ENCODE results near the gene IFNA7.
"Not testable (repeated sequence)": the region's sequence is repeated elsewhere in the genome, so short reads cannot be mapped to it uniquely, and the experiment has no call there.

Gene IFNA7

GRCh38 chr9:21213411-21214326, 11.7 kb upstream of the IFNA7 start:
- not testable (repeated sequence) for H3K4me3 ChIP-seq (replicated peaks; ENCODE audit: low read depth, low read length); DNase-seq (ENCODE audit: extremely low read depth, insufficient read length)
- TF ChIP-seq CTCF (IDR thresholded peaks at IDR 0.05; ENCODE audit: insufficient read depth, low read length, poor library complexity, severe bottlenecking): peak; percentile 63

GRCh38 chr9:21212160-21212559, 10.2 kb upstream of the IFNA7 start:
- H3K4me3 ChIP-seq (replicated peaks; ENCODE audit: low read depth, low read length); H3K27me3 ChIP-seq (replicated peaks; ENCODE audit: control insufficient read depth, insufficient read depth, low read length); DNase-seq (ENCODE audit: extremely low read depth, insufficient read length); H3K36me3 ChIP-seq (ENCODE audit: control insufficient read depth, insufficient read depth, low read length): not testable (repeated sequence)

More at GRCh38 chr9:21213411-21214326, 11.7 kb upstream of the IFNA7 start:
- H3K36me3 ChIP-seq (ENCODE audit: control insufficient read depth, insufficient read depth, low read length); H3K27me3 ChIP-seq (replicated peaks; ENCODE audit: control insufficient read depth, insufficient read depth, low read length): not testable (repeated sequence)

- not testable (repeated sequence) for H3K27me3 ChIP-seq (replicated peaks; ENCODE audit: control insufficient read depth, insufficient read depth, low read length); DNase-seq (ENCODE audit: extremely low read depth, insufficient read length); H3K4me3 ChIP-seq (replicated peaks; ENCODE audit: low read depth, low read length); H3K36me3 ChIP-seq (ENCODE audit: control insufficient read depth, insufficient read depth, low read length)
Measured at GRCh38 chr9:21210782-21211181, 8.8 kb upstream of the IFNA7 start.

GRCh38 chr9:21210311-21210710, 8.3 kb upstream of the IFNA7 start:
- no peak for DNase-seq (ENCODE audit: extremely low read depth, insufficient read length)
- H3K4me3 ChIP-seq (replicated peaks; ENCODE audit: low read depth, low read length): no peak overlapping the region
- no peaks in the 10 kb centered on the region; the same call in 1 of the 2 replicates for H3K27me3 ChIP-seq (replicated peaks; ENCODE audit: control insufficient read depth, insufficient read depth, low read length)
- no peak for TF ChIP-seq CTCF (IDR thresholded peaks at IDR 0.05; ENCODE audit: insufficient read depth, low read length, poor library complexity, severe bottlenecking)
- H3K36me3 ChIP-seq (ENCODE audit: control insufficient read depth, insufficient read depth, low read length): no peaks in the 10 kb centered on the region

- not testable (repeated sequence) for DNase-seq (ENCODE audit: extremely low read depth, insufficient read length); H3K4me3 ChIP-seq (replicated peaks; ENCODE audit: low read depth, low read length); H3K27me3 ChIP-seq (replicated peaks; ENCODE audit: control insufficient read depth, insufficient read depth, low read length); H3K36me3 ChIP-seq (ENCODE audit: control insufficient read depth, insufficient read depth, low read length)
Measured at GRCh38 chr9:21207043-21207442, 5.0 kb upstream of the IFNA7 start, which contains the start of gene IFNA10. TSS of gene IFNA10 (minus strand) at chr9:21207143. CDS start at chr9:21207097, 46 bp downstream.

- H3K36me3 ChIP-seq (ENCODE audit: control insufficient read depth, insufficient read depth, low read length): no peaks in the 10 kb centered on the region
- H3K27me3 ChIP-seq (replicated peaks; ENCODE audit: control insufficient read depth, insufficient read depth, low read length): no peaks in the 10 kb centered on the region
- DNase-seq (ENCODE audit: extremely low read depth, insufficient read length): no peak
- no peak overlapping the region for H3K4me3 ChIP-seq (replicated peaks; ENCODE audit: low read depth, low read length)
- no peak for TF ChIP-seq CTCF (IDR thresholded peaks at IDR 0.05; ENCODE audit: insufficient read depth, low read length, poor library complexity, severe bottlenecking)
Measured at GRCh38 chr9:21205204-21205603, 3.2 kb upstream of the IFNA7 start.

- not testable (repeated sequence) for H3K27me3 ChIP-seq (replicated peaks; ENCODE audit: control insufficient read depth, insufficient read depth, low read length); H3K4me3 ChIP-seq (replicated peaks; ENCODE audit: low read depth, low read length); DNase-seq (ENCODE audit: extremely low read depth, insufficient read length); H3K36me3 ChIP-seq (ENCODE audit: control insufficient read depth, insufficient read depth, low read length)
- TF ChIP-seq CTCF (IDR thresholded peaks at IDR 0.05; ENCODE audit: insufficient read depth, low read length, poor library complexity, severe bottlenecking): peak; percentile 67
Measured at GRCh38 chr9:21194867-21195776, 6.9 kb downstream of the IFNA7 start.

- DNase-seq (ENCODE audit: extremely low read depth, insufficient read length); H3K36me3 ChIP-seq (ENCODE audit: control insufficient read depth, insufficient read depth, low read length); H3K27me3 ChIP-seq (replicated peaks; ENCODE audit: control insufficient read depth, insufficient read depth, low read length); H3K4me3 ChIP-seq (replicated peaks; ENCODE audit: low read depth, low read length): not testable (repeated sequence)
Measured at GRCh38 chr9:21187487-21187886, 14.5 kb downstream of the IFNA7 start, which contains the start of gene IFNA4. TSS of gene IFNA4 (minus strand) at chr9:21187587. CDS start at chr9:21187531, 56 bp downstream.
